Fibroblast of skin of right biceps (primary cell): Measurements from ENCODE around the gene HMGN4.

Experiments used
- DNase-seq: peaks from one replicate; pipeline ENCODE4 v3.0.0-alpha.2; 2013

Gene HMGN4

DNA sequence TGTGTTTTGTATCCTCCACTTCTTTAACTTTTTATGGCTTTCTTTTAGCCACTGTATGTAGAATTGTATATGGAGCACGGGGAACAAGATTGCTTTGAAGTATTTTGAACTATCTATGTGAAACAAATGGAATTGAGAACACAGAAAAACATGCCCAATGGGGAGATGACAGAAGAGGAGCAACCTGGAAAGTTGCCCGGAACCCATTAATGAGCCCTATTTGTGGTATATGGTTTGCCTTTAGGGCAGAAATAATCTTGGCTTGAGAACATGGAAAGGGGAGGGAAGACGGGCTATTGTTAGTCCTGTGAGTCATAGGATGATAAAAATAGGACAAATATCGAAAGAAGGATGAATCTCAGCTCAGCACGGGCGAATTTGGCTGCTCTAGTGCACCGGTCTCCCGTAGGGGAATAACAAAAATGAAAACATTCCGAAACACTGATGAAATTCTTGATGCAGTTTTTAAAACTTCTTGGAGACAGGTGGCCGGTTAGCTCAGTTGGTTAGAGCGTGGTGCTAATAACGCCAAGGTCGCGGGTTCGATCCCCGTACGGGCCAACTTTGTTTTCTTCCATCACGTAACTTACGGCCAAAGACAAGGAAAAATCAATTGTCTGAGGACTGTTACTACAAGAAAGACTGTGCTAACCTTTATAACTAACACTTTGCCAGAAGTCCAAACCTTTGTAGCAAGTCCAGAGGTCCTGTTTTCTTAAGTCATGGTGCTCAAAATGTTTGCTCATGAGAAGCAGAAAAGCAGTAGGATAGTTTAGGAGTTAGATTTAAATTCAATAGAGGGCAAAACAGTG lies 15.7 kb downstream of the HMGN4 start:
- peak; percentile 94 for DNase-seq

DNA sequence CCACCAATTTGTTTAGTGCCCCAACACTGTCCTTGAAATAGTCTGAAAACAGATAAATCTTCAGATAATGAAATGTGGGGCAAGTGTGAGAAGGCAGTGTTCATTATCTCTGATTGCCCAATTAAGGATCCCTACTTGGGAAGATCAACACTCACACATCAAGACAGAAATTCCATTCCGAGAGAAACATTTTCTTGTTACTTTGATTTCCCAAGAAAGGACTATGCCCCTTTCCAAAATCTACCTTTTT lies 16.2 kb downstream of the HMGN4 start:
- no peak for DNase-seq

DNA sequence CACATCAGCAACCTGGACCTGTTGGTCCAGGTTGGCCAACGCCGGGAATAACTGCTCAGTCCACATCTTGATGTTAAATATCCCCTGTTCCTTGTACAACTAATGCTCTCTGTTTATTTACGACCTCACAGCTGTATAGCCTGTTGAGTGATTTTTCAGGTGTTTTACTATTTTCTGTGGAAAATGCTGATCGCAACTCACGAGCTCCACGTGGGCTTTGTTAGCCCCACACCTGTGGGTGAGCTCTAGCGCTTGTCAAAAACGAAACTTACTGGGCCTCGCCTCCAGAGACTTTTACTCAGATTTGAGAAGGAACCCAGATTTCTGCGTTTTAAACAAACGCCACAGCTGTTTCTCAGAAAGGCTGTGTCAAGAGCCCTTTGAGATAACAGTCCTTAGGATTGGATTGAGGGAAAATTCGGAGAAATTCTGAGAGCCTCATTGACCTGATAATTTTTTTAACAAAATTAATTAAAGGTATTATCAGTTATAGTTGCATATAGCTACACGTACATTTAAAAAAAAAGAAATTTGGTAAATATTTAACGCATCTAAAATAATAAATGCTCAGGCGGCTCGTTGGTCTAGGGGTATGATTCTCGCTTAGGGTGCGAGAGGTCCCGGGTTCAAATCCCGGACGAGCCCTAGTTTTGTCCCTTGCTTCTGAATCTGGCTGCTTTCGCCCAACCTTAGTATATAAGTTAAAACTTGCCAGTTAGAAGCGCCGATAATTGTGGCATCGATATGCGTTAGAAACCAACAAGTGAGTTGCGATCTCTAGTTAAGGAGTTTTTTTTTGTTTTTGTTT lies 16.7 kb downstream of the HMGN4 start:
- DNase-seq: peak; percentile 79

DNA sequence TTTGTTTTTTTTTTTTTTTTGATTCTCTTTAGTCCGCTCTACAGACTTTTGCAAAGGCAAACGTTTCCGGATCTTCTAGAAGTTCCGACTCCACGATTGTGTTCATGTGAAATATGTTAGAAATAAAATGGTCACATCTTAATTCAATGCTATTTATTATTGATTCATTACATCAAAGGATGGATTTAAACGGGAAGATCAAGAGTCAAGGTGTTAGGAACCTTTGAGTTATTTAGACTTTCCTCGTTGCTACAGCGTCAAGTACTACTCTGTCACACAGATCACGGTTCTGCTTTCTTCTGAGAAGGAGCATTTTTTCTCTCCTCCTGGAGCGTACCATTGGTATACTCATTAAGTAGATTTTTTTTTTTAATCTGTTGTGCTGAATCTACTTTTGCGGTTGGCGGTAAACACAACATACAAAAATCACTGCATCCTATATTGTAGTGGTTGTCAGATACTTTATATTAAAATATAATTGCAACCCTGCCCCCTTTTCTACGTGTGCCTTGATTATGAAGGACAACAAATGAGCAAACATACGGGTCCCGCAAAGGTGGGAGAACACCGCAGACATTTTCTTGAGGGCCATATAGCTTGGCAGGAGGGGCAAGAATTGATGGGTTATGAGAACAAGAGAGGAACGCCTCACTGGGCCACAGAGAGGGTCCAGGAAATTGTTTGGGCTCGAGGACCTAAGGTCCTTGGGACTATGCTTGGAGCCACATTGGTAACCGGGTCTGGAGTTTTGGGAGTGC lies 17.5 kb downstream of the HMGN4 start:
- peak; percentile 35 for DNase-seq

DNA sequence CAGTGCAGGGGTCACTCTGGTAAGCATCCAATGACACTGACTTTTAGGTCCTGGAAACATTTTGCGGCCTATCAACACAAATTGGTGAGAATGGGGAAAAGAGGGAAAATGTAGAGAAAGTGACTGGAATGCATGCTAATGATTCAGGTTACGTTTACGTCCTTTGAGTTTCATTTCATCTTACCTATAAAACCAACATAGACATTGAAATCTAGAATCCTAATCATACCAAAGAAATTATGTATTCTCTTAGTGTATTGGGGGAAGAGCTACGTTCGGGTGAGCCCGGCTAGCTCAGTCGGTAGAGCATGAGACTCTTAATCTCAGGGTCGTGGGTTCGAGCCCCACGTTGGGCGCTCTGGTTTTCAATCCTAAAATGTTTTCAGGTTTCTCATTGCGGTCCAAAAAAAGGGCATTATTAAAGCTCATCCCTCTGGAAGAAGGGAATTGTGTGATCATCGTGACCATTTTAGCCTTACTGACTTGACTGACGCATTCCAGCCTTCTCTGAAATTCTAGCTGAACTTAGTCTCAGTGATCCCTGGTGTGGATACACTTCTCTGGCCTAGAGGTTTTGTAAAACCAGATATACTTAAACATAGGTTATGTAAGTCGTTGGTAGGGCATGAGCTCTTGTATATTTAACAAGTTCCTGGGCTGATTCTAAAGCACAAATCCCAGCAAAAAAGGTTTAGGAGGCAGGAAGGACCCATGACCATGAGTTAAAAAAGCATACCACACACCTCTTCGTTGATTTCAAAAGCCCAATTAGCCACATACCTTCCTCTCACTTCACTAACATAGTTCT lies 18.3 kb downstream of the HMGN4 start:
- peak; percentile 96 for DNase-seq

DNA sequence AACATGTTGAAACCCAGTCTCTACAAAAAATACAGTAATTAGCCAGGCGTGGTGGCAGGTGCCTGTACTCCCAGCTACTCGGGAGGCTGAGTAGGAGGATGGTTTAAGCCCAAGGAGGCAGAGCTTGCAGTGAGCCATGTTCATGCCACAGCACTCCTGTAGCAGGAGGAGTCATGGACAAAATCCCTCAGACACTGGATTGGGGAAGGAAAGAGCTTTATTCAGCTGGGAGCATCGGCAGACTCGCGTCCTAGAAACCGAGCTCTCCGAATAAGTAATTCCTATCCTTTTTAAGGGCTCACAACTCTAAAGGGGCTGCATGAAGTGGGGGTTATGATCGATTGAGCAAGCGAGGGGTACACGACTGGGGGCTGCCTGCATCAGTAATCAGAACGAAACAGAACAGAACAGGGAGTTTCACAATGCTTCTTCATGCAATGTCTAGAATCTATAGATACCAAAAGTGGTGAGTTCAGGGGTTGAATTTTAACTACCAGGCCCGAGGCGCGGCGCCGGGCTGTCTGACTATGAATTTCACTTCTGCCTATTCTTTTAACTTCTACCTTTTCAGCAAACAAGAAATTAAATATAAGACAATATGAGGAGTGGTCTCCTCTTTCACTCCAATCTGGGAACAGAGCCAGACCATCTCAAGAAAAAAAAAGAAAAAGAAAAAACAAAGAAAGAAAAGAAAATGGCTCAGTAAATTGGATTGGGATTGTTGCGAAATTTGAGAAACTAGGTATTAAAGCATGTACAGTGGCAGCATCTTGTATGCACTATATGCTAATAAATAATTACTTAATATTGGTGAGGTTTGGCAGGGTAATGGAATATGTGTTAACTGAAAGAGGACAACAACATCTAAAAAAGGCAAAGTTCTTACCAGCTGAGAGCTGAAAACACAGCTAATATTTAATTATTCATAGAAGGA lies 23.6 kb downstream of the HMGN4 start:
- DNase-seq: no peak

DNA sequence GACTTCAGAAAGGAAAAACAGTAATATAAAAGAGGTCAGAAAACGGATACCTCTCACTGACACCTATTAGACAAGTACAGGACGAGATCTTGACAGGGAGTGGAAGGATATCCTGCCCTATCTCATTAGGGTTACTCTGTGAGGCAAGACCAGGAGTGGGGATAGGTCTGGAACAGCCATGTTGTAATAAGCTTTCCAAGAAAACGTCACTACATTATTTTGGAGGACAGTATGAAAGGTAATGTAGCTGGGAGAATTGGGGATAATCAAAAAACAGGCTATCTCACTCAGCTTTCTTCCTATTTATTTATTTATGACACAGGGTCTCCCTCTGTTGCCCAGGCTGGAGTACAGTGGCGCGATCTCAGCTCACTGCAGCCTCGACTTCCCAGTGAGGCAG lies 25.3 kb downstream of the HMGN4 start:
- DNase-seq: no peak

DNA sequence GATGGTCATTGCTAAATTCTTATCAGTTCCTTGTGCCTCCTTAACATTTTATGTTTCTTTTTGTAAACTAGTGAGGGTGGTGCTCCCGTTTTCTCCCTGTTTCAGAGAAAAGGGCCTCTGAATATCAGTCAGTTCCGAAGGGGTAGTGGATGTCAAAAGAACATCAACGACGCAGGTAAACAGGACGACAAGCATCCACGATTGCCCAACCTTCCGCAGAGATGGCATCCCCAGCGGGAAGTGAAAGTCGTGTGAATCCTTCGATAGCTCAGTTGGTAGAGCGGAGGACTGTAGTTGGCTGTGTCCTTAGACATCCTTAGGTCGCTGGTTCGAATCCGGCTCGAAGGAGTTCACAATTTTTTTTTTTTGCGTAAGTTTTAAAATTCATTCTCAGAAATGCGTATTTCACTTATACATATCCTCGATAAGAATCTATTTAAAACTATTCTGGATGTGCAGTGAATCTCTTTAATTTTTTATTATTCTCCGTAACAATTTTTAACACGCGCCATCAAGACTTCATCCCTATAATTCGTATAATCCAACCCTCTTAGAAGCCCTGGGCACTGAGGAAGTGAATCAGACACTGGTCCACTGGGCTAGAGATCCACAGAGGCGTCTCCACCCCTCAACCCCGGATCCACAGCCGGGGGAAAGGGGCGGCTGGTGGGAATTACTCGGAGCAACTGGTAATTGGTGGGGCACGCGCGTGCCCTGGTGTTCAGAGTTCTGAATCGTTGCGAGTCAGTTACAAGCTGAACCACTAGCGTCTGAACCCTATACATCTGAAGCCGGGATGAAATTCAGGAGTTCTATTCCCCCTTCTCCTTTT lies 30.7 kb downstream of the HMGN4 start:
- DNase-seq: peak; percentile 88

DNA sequence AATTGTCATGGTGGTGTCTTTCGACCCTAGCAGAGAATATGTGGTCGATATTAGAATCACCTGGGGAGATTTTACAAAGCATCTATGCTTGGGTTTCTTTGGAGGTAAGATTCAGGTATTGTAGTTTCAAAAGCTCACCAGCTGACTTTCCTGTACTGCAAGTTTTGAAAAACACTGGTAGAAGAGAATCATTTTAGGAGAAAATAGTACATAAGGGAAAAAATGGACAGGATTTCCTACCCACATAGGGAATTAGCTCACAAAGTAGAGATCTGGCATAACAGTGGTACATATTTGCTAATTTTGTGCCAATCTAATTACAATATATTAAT lies 31.2 kb downstream of the HMGN4 start:
- no peak for DNase-seq

DNA sequence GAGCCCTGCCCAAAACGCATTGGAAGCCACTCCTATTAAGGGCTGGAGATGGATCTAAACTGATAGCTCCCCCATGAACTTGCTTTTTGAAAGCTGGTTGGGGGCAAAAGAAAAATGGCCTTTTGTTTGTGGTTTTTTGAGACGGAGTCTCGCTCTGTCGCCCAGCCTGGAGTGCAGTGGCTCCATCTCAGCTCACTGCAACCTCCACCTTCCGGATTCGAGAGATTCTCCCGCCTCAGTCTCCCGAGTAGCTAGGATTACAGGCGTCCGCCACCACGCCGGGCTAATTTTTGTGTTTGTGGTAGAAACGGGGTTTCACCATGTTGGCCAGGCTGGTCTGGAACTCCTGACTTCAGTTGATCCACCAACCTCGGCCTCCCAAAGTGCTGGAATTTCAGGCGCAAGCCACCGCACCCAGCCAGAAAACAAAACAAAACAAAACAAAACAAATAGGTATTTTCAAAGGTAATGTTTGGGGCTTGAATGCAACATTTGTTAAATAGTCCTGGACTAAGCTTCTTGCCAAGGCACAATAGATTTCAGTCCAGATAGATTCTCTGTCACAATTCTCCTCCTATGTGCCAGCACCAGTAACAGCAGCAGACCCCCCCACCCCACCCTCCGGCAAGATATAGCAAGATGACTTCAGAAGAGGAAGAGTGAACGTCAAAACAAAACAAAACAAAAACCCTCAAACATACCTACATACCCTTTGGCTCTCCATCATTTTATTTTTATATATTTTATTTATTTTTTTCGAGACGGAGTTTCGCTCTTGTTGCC lies 32.1 kb downstream of the HMGN4 start:
- DNase-seq: no peak

DNA sequence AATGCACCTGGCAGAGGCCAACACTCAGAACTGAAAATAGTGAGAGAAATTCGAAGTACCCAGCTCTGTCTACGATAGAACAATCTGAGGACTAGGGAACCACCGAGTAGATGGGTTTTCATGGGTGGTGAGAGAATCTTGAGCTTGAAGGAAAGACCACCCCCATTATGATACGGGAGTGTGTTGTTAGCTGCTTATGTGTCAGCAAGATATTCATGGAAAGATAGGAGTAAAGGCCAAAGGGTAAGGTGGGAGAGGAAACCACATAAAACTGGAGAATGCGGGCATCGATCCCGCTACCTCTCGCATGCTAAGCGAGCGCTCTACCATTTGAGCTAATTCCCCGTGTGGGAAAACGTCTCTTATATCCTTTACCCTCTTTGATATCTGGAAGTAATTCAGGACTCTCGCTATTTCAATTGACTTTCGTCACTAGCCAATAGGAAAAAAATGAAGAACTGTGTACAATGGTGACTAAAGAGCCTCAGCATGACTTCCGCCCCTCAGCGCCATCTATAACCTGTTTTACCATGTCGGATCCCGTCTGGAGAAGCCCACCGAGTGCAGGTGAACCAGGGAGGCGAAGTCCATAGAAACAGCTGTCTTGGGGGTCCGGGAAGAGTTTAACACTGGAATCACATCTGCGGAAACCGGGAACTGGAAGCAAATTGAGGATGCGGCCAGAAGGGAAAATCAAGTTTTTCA lies 33.6 kb downstream of the HMGN4 start:
- DNase-seq: peak; percentile 90

DNA sequence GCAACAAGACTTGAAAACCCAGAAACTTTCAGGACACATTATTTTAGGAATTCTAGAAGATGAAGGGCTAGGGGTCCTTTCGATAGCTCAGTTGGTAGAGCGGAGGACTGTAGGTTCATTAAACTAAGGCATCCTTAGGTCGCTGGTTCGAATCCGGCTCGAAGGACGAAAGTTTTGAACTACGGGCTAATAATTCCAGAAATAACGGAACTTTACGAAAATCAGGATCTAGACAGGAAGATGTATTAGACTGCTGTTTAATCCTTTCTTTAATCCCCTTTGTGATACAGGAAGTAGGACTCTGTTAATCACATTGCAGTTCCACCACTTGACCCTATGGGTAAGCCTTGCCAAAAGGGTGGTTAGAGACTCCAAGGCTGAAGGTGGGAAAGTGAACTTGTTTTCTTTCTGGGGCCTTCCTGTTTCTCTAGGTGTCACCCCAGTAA lies 37.4 kb downstream of the HMGN4 start:
- DNase-seq: peak; percentile 67

DNA sequence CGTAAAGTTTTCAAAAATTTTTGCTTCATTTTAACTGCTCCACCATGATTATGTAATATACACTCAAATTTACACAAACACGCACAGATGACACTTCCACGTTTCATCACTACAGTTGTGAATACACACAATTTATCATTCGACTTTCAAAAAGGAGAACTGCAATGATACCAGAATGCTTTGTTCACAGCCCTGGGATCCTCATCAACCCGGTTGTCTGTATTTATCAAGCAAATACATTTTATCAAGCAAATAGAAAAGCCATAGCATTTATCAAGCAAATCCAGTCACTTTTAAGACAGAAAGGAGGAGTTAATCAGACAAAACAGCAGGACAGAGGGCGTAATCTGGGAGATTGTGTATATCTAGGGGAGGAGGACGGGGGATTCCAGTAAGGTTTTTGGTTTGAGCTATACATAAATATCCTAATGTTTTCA lies 38.3 kb downstream of the HMGN4 start:
- no peak for DNase-seq

DNA sequence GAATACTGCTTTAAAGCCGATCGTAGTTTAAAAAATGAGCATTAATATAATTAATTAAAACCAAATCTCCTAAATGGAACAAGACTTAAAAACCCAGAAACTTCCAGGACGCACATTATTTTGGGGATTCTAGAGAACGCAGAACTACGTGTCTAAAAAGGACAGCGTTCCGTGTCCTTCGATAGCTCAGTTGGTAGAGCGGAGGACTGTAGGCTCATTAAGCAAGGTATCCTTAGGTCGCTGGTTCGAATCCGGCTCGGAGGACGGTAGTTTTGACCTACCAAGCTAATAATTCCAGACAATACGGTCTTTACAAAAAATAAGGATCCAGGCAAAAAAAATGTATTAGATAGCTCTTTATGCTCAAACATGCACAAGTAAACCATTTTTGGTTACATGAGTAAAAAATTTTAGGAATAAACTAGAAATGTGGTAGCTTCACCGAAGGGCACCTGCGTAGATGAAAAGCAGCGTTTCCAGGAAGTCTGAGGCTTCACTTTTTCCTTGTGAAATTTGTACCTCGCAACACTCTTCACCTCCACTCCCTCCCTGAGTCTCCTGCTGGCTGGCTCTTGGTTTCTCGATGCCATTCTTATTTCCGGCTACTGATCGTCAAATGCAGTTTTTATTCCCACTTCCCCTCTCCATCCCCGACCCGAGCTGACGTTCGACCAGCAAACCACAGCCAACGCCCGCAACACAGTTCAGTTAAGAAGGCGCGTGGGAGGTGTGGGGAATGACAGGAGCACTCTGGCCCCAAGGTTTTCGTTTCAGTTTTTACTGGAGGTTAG lies 39.0 kb downstream of the HMGN4 start:
- peak; percentile 84 for DNase-seq

DNA sequence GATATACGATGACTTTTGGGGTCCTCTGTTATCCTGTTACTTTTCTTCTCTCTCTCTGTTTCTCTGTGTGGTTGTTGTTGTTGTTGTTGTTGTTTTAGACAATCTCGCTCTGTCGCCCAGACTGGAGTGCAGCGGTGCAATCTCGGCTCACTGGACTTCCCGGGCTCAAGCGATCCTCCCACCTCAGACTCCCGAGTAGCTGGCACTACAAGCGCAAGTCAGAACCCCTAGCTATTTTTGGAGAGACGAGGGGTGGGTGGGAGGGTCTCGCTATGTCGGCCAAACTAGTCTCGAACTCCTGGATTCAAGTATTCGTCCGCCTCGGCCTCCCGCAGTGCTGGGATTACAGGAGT lies 39.5 kb downstream of the HMGN4 start:
- no peak for DNase-seq

DNA sequence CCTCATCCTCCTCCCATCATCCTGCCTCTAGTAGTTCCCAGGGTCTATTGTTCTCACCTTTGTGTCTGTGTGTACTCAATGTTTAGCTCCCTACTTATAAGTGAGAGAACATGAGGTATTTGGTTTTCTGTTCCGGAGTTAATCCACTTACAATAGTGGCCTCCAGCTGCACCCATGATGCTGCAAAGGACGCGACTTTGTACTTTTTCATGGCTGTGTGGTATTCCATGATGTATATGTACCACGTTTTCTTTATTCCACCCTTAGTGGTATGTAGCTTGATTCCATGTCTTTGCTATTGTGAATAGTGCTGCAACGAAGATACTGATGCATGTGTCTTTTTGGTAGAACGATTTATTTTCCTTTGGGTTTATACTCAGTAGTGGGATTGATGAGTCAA lies 40.1 kb downstream of the HMGN4 start:
- DNase-seq: no peak

DNA sequence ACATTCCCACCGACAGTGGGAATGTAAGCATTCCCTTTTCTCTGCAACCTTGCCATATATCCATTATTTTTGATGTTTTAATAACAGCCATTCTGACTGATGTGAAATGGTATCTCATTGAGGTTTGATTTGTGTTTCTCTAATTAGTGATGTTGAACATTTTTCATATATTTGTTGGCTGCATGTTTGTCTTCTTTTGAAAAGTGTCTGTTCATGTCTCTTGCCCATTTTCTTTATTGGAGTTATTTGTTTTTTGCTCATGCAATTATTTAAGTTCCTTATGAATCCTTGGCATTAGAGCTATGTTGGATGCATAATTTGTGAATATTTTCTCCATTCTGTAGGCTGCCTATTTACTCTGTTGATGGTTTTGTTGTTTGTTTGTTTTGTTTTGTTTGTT lies 40.6 kb downstream of the HMGN4 start:
- no peak for DNase-seq

DNA sequence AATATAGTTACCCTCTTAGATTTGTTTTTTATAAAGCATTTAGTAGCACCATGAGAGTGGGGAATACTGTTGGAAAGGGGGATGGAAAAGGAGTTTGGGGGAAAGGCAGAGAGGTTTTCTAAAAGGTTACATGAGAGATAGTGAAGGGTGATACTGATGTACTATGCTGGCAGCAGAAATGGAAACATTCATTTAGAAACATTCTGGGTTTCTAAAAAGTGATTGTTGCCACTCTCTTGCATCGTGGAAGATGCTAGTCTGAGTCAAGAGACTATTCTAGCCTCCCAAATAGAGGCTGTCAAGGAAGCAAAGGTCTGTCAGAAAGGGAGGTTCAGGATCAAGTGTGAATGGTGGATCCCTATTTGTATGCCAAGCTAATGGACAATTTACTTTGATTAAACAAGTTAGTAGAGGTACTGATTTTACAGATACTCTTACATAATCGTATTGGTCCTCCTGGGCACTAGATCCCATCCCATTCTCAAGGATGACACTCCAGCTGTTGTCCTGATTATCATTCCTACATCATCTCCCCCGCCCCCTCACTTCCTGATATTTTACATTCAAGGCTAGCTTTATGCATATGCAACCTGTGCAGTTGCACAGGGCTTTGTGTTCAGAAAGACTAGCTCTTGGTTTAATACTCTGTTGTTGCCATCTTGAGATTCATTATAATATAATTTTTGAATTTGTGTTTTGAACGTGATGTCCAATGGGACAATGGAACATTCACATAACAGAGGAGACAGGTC lies 43.2 kb downstream of the HMGN4 start:
- no peak for DNase-seq
